Mesenchymal stem cell (in vitro differentiated cells and primary cell): ENCODE measurements around the gene B2M.
"Not testable (repeated sequence)": the region's sequence is repeated elsewhere in the genome, so short reads cannot be mapped to it uniquely, and the experiment has no call there.

Source experiments
- DNase-seq: peaks from one replicate; pipeline ENCODE4 v3.0.0-alpha.2; 2013
- H2AFZ ChIP-seq: one replicate; pipeline ENCODE4 v1.6.1; 2013; ENCODE audit warnings: low read depth, mild to moderate bottlenecking, control low read depth, inconsistent platforms, low read length, moderate library complexity
- H2AK5ac ChIP-seq: 2 replicates; pipeline ENCODE4 v1.6.1; 2013; ENCODE audit warnings: low read length, moderate library complexity, mild to moderate bottlenecking, inconsistent platforms; ENCODE audit not compliant: severe bottlenecking
- H2BK120ac ChIP-seq: one replicate; pipeline ENCODE4 v1.6.1; 2013; ENCODE audit warnings: low read depth, mild to moderate bottlenecking, inconsistent platforms, low read length, moderate library complexity
- H2BK12ac ChIP-seq, 2 experiments: one replicate each; pipeline ENCODE4 v1.6.1; 2013; ENCODE audit warnings: inconsistent platforms in 2 of 2, low read length in 2 of 2, mild to moderate bottlenecking in 2 of 2, moderate library complexity in 2 of 2, control low read depth in 1 of 2
- H2BK15ac ChIP-seq: one replicate; pipeline ENCODE4 v1.6.1; 2013; ENCODE audit warnings: mild to moderate bottlenecking, low read depth, inconsistent platforms; ENCODE audit not compliant: poor library complexity, severe bottlenecking
- H2BK5ac ChIP-seq: 2 replicates; pipeline ENCODE4 v1.6.1; 2013; ENCODE audit warnings: low read depth, mild to moderate bottlenecking, low read length, control low read depth, inconsistent platforms; ENCODE audit not compliant: poor library complexity, severe bottlenecking
- H3K14ac ChIP-seq, 2 experiments: one replicate each; pipeline ENCODE4 v1.6.1; 2013; ENCODE audit warnings: inconsistent platforms in 2 of 2, low read length in 2 of 2, control low read depth in 1 of 2, mild to moderate bottlenecking in 1 of 2, moderate library complexity in 1 of 2
- H3K18ac ChIP-seq, 2 experiments: one replicate each; pipeline ENCODE4 v1.6.1; 2013; ENCODE audit warnings: inconsistent platforms in 2 of 2, low read length in 2 of 2, control low read depth in 1 of 2, low read depth in 1 of 2, mild to moderate bottlenecking in 1 of 2
- H3K23ac ChIP-seq, 2 experiments: one replicate each; pipeline ENCODE4 v1.6.1; 2013; ENCODE audit warnings: inconsistent platforms in 2 of 2, low read length in 2 of 2, mild to moderate bottlenecking in 2 of 2, moderate library complexity in 2 of 2, control low read depth in 1 of 2
- H3K27ac ChIP-seq: 2 replicates; pipeline ENCODE4 v1.5.1; 2013; ENCODE audit warnings: mild to moderate bottlenecking, moderate library complexity, low read length, control low read depth, inconsistent platforms; ENCODE audit not compliant: poor library complexity, severe bottlenecking
- H3K27me3 ChIP-seq, 2 experiments: 2 replicates each; pipeline versions ENCODE4 v1.6.1 to v1.7.0; 2013; ENCODE audit warnings: low read length in 2 of 2, mild to moderate bottlenecking in 2 of 2, moderate library complexity in 2 of 2, control low read depth in 1 of 2, inconsistent platforms in 1 of 2; ENCODE audit not compliant: control insufficient read depth in 1 of 2, insufficient read depth in 1 of 2
- H3K36me3 ChIP-seq, 2 experiments: 2 replicates each; pipeline versions ENCODE4 v1.6.1 to v1.7.0; 2013; ENCODE audit warnings: low read length in 2 of 2, control low read depth in 1 of 2, inconsistent platforms in 1 of 2, low read depth in 1 of 2, mild to moderate bottlenecking in 1 of 2; ENCODE audit not compliant: insufficient read depth in 2 of 2, control insufficient read depth in 1 of 2
- H3K4ac ChIP-seq, 2 experiments: one replicate each; pipeline ENCODE4 v1.6.1; 2013; ENCODE audit warnings: inconsistent platforms in 2 of 2, low read length in 2 of 2, mild to moderate bottlenecking in 2 of 2, moderate library complexity in 2 of 2, control low read depth in 1 of 2, low read depth in 1 of 2
- H3K4me1 ChIP-seq: 2 replicates; pipeline ENCODE4 v1.6.1; 2013; ENCODE audit warnings: low read depth, low read length, control low read depth; ENCODE audit not compliant: control insufficient read depth, insufficient read depth
- H3K4me2 ChIP-seq: 2 replicates; pipeline ENCODE4 v1.6.1; 2013; ENCODE audit warnings: low read length, mild to moderate bottlenecking, inconsistent platforms; ENCODE audit not compliant: poor library complexity, severe bottlenecking
- H3K4me3 ChIP-seq, 2 experiments: 2 replicates each; pipeline versions ENCODE4 v1.5.1 to v1.7.0; 2013; ENCODE audit warnings: low read length in 2 of 2, mild to moderate bottlenecking in 2 of 2, control low read depth in 1 of 2, low read depth in 1 of 2; ENCODE audit not compliant: insufficient read depth in 1 of 2
- H3K79me1 ChIP-seq: replicated peaks from 2 replicates; pipeline ENCODE4 v1.6.1; 2013; ENCODE audit warnings: mild to moderate bottlenecking, control low read depth, low read length, inconsistent platforms; ENCODE audit not compliant: poor library complexity, severe bottlenecking
- H3K9ac ChIP-seq: 2 replicates; pipeline ENCODE4 v1.7.0; 2013; ENCODE audit warnings: mild to moderate bottlenecking, low read length, moderate library complexity
- H3K9me3 ChIP-seq: 2 replicates; pipeline ENCODE4 v1.7.0; 2013; ENCODE audit warnings: mild to moderate bottlenecking, low read length; ENCODE audit not compliant: control insufficient read depth
- H4K8ac ChIP-seq: one replicate; pipeline ENCODE4 v1.6.1; 2013; ENCODE audit warnings: inconsistent platforms, mild to moderate bottlenecking, low read length, moderate library complexity
- H4K91ac ChIP-seq: one replicate; pipeline ENCODE4 v1.6.1; 2013; ENCODE audit warnings: mild to moderate bottlenecking, low read length, inconsistent platforms
- WGBS: methylation state at CpG from one replicate; pipeline ENCODE4 v1.1.7; 2013; ENCODE audit warnings: mixed read lengths; 5-methylcytosine and 5-hydroxymethylcytosine counted together

B2M gene

DNA sequence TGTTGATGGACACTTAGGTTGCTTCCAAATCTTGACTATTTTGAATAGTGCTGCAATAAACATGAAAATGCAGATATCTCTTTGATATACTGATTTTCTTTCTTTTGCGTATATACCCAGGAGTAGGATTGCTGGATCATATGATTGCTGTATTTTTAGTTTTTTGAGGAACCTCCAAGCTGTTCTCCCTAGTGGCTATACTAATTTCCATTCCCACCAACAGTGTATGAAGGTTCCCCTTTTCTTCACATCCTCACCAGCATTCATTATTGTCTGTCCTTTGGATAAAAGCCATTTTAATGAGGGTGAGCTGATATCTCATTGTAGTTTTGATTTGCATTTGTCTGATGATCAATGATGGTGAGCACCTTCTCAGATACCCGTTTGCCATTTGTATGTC, 12.7 kb upstream of the B2M start:
- 100% methylated on average over 1 of the region's 2 CpGs for WGBS
- Histone ChIP-seq H2BK15ac (no peak overlapping the region), H3K9me3 (peaks cover 3% of the 10 kb centered on the region), H3K79me1 (no peaks in the 10 kb centered on the region), H2BK5ac (no peak overlapping the region), H3K4me3 (no peak overlapping the region), H3K4me2 (no peak overlapping the region), H3K18ac (no peak overlapping the region), H3K36me3 (no peaks in the 10 kb centered on the region), H2AFZ (no peak overlapping the region), H4K8ac (no peak overlapping the region), H4K91ac (no peak overlapping the region), H3K23ac (no peak overlapping the region), H2BK120ac (no peak overlapping the region), H3K27me3 (peaks cover 0 to 22% of the 10 kb centered on the region in 2 experiments), H3K14ac (no peak overlapping the region), H3K4ac (no peak overlapping the region), H2BK12ac (no peak overlapping the region), H3K9ac (no peak overlapping the region), H3K4me1 (no peaks in the 10 kb centered on the region), H3K27ac (no peak overlapping the region), H2AK5ac (no peak overlapping the region)
- no peak for DNase-seq

DNA sequence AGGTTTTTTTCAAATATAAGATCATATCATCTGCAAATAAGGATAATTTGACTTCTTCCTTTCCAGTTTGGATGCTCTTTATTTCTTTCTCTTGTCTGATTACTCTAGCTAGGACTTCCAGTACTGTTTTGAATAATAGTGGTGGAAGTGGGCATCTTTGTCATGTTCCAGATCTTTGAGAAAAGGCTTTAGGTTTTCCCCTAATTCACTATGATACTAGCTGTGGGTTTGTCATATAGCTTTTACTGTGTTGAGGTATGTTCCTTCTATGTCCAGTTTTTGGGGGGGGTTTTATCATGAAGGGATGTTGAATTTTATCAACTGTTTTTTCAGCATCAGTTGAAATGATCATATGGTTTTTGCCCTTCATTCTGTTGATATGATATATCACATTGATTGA, 10.6 kb upstream of the B2M start:
- H2AFZ ChIP-seq, H3K14ac ChIP-seq, H3K27ac ChIP-seq, H2BK12ac ChIP-seq, H3K23ac ChIP-seq, H3K4me3 ChIP-seq, H2BK120ac ChIP-seq, H2AK5ac ChIP-seq, H3K9me3 ChIP-seq, H3K4me1 ChIP-seq, H3K18ac ChIP-seq, H3K36me3 ChIP-seq, H4K8ac ChIP-seq, H3K79me1 ChIP-seq, H3K9ac ChIP-seq, H3K4me2 ChIP-seq, H2BK15ac ChIP-seq, H2BK5ac ChIP-seq, H4K91ac ChIP-seq, DNase-seq, H3K4ac ChIP-seq: not testable (repeated sequence)
- H3K27me3 ChIP-seq, result peaks cover 0 to 15% of the 10 kb centered on the region in 2 experiments

GRCh38 chr15:44705986-44706385, 5.3 kb upstream of the B2M start:
- Histone ChIP-seq H3K23ac (no peak overlapping the region), H2BK5ac (no peak overlapping the region), H2BK120ac (no peak overlapping the region), H3K9me3 (peaks cover 3% of the 10 kb centered on the region), H4K91ac (no peak overlapping the region), H3K4me1 (no peaks in the 10 kb centered on the region), H3K18ac (no peak overlapping the region), H3K36me3 (peaks cover 0 to 4% of the 10 kb centered on the region in 2 experiments), H2BK12ac (no peak overlapping the region), H3K4me3 (no peak overlapping the region), H3K4me2 (no peak overlapping the region), H2BK15ac (no peak overlapping the region), H3K9ac (no peak overlapping the region), H3K27ac (no peak overlapping the region), H2AFZ (no peak overlapping the region), H3K4ac (no peak overlapping the region), H4K8ac (no peak overlapping the region), H3K27me3 (no peaks in the 10 kb centered on the region), H2AK5ac (no peak overlapping the region), H3K14ac (no peak overlapping the region), H3K79me1 (peaks cover 3% of the 10 kb centered on the region)
- no peak for DNase-seq
- WGBS, result 100% methylated on average over 1 of the region's 1 CpG

DNA sequence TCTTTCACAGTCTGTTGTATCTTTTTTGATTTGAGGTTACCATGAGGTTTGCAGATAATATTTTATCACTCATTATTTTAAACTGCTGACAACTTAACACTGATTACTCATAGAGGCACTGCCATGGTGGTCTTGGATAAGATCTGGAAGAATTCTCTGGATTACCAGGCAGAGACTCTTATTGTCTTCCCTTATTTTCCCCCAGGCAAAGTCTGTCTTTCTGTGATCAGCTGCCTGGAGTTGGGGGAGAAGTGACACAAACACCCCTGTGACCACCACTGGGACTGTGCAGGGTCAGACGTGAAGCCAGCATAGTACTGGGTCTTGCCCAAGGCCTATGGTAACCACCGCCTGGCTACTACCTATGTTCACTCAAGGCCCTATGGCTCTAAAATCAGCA, 4.9 kb upstream of the B2M start:
- peaks cover 0 to 4% of the 10 kb centered on the region in 2 experiments for H3K36me3 ChIP-seq
- no peak overlapping the region for H3K4me3 ChIP-seq
- H4K91ac ChIP-seq, result no peak overlapping the region
- H3K23ac ChIP-seq, result no peak overlapping the region
- H2BK5ac ChIP-seq, result no peak overlapping the region
- no peak overlapping the region for H3K9ac ChIP-seq
- no peak overlapping the region for H2BK120ac ChIP-seq
- H2AFZ ChIP-seq, result no peak overlapping the region
- no peak overlapping the region for H4K8ac ChIP-seq
- H3K4me1 ChIP-seq, result no peaks in the 10 kb centered on the region
- peaks cover 3% of the 10 kb centered on the region for H3K79me1 ChIP-seq
- no peak overlapping the region for H2BK15ac ChIP-seq
- no peak overlapping the region for H3K14ac ChIP-seq
- H3K27me3 ChIP-seq, result no peaks in the 10 kb centered on the region
- no peak overlapping the region for H3K27ac ChIP-seq
- H3K4me2 ChIP-seq, result no peak overlapping the region
- no peak for DNase-seq
- no peak overlapping the region for H3K18ac ChIP-seq
- 94% methylated on average over 2 of the region's 2 CpGs for whole genome bisulfite sequencing
- H3K4ac ChIP-seq, result no peak overlapping the region
- H2AK5ac ChIP-seq, result no peak overlapping the region
- no peak overlapping the region for H2BK12ac ChIP-seq
- H3K9me3 ChIP-seq, result peaks cover 3% of the 10 kb centered on the region
